Pancreas (tissue), 10 donors: Measurements from ENCODE around the gene APOO. TPM values are rescaled to one million over a fixed set of nuclear protein-coding genes. Genes with fewer than 3 reads are reported as not detected.
A peak's percentile ranks its signal among the peaks of the same experiment; 100 is the strongest.

ENCODE experiments used
- ATAC-seq, 4 donors: fragments of 200-7000 bp; cut with Tn5 transposase; one replicate each; pipeline versions ENCODE4 v1.8.0 to v1.9.1; 2020; ENCODE audit warnings: mild to moderate bottlenecking in 4 of 4, moderate library complexity in 4 of 4
- DNase-seq, 6 donors: peaks; one replicate each; pipeline ENCODE4 v3.0.0-alpha.2; 2020
- FAIRE-seq: peaks from 2 replicates; lab custom pipeline; 2012; peaks lifted over from hg19 to GRCh38; lab: Jason Lieb, UNC
- H3K27ac ChIP-seq, 4 donors: fragments of 200-600 bp; sonication (generic); 1 replicate in 3 of 4; 2 replicates in 1 of 4; pipeline versions ENCODE4 v1.5.0 to v1.8.0; 2020
- H3K27me3 ChIP-seq, 4 donors: fragments of 200-600 bp; one replicate each; pipeline ENCODE4 v1.8.0; 2021
- H3K36me3 ChIP-seq, 3 donors: fragments of 200-600 bp; sonication (generic) in 1 of 3; one replicate each; pipeline versions ENCODE4 v1.5.0 to v1.8.0; 2020 to 2021
- H3K4me1 ChIP-seq, 3 donors: fragments of 200-600 bp; one replicate each; pipeline ENCODE4 v1.8.0; 2021
- H3K4me3 ChIP-seq, 4 donors: fragments of 200-600 bp; sonication (generic) in 2 of 4; one replicate each; pipeline versions ENCODE4 v1.5.0 to v1.8.0; 2020 to 2021
- H3K9me3 ChIP-seq, 4 donors: fragments of 200-600 bp; one replicate each; pipeline ENCODE4 v1.8.0; 2021
- CTCF ChIP-seq, 4 donors: fragments of 200-600 bp; sonication (generic) in 3 of 4; IDR thresholded peaks; one replicate each; pipeline versions ENCODE4 v1.5.0 to v1.8.0; 2021; ENCODE audit warnings: antibody characterized with exemption in 4 of 4
- WGBS, 2 donors: extraction: QIAGEN DNeasy Blood & Tissue Kit; methylation state at CpG; one replicate each; pipeline ENCODE4 v1.1.7; 2013; 5-methylcytosine and 5-hydroxymethylcytosine counted together
- intact Hi-C, 3 donors: fragments of 100-400 bp; cut with DNase I; formaldehyde crosslinking; loops; one replicate each; pipeline versions ENCODE4 v1.11.1 to v1.14.2; 2022
- polyA plus RNA-seq, 2 donors: library from polyadenylated mRNA; stranded (reverse); fragments of 200-250 nt; gene quantifications; one replicate each; pipeline ENCODE4 v1.2.3, GENCODE V29; 2013
- total RNA-seq, 6 donors: library from RNA; stranded (reverse); fragmentation: NEBNext Ultra II Directional in 4 of 6; extraction: Animal tissue kit (Norgen Biotek cat#: 25700) in 4 of 6; gene quantifications; one replicate each; pipeline versions ENCODE4 v1.2.1 to v1.2.4, GENCODE V29; 2021 to 2023
- donor health status: healthy with polysubstance abuse.
- donor health status: DM: no; HTN: no; CAD: no; lungs with moderate emphysema.
- donor health status: DM: no; HTN: no; CAD: no.
- donor health status: control.
- donor health status: control.
- donor health status: Bipolar disorder and iron deficiency.
- donor health status: DM: yes; HTN: yes; CAD: no.
- donor health status: DM: no; HTN: no; CAD: no.
- donor health status: DM: no; HTN: no; CAD: no.
- donor health status: DM: yes; HTN: yes; CAD: no.

APOO gene
- total and polyA plus RNA-seq, 8 donors, result 4.8 to 16.9 (median 8.9) TPM

- no peak overlapping the region for H3K4me3 ChIP-seq
- TF ChIP-seq CTCF (IDR thresholded peaks at IDR 0.05), result no peak
- WGBS, 2 donors, result 80 to 95% methylated on average over 4 of the region's 4 CpGs
- FAIRE-seq (no peak), ATAC-seq (no peak), DNase-seq (no peak)
- H3K4me1 ChIP-seq, result no peaks in the 10 kb centered on the region
- H3K27me3 ChIP-seq, result no peaks in the 10 kb centered on the region
- intact Hi-C loops, result no loop called here
- H3K9me3 ChIP-seq, result no peaks in the 10 kb centered on the region
- H3K27ac ChIP-seq, result no peak overlapping the region
- no peaks in the 10 kb centered on the region for H3K36me3 ChIP-seq
Measured at GRCh38 chrX:23926015-23926414, 18.3 kb upstream of the APOO start.

GRCh38 chrX:23919706-23920320 is 12.1 kb upstream of the APOO start:
- intact Hi-C loops, result no loop called here

DNA sequence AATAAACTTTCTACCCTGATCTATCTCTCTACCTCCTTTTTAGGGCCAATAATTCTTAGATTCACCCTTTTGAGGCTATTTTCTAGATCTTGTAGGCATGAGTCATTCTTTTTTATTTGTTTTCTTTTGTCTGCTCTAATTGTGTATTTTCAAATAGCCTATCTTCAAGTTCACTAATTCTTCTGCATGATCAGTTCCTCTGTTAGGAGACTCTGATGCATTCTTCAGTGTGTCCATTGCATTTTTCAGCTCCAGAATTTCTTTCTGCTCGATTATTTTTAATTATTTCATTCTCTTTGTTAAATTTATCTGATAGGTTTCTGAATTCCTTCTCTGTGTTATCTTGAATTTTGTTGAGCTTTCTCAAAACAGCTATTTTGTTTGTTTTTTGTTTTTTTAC is 11.4 kb upstream of the APOO start:
- WGBS, 2 donors, result 57 to 64% methylated on average over 1 of the region's 1 CpG
- H3K36me3 ChIP-seq, result no peaks in the 10 kb centered on the region
- intact Hi-C loops, result no loop called here

More at GRCh38 chrX:23919706-23920320, 12.1 kb upstream of the APOO start:
- no peak for ATAC-seq
- no peaks in the 10 kb centered on the region for H3K9me3 ChIP-seq
- no peak for DNase-seq
- no peak for FAIRE-seq
- H3K27me3 ChIP-seq, result no peaks in the 10 kb centered on the region
- H3K4me3 ChIP-seq, result no peak overlapping the region
- no peaks in the 10 kb centered on the region for H3K36me3 ChIP-seq
- H3K27ac ChIP-seq, result no peak overlapping the region
- no peak for TF ChIP-seq CTCF (IDR thresholded peaks at IDR 0.05)
- 59 to 69% methylated on average over 9 of the region's 9 CpGs for WGBS, 2 donors
- no peaks in the 10 kb centered on the region for H3K4me1 ChIP-seq

GRCh38 chrX:23911126-23911835 is 3.5 kb upstream of the APOO start:
- Histone ChIP-seq H3K36me3 (no peaks in the 10 kb centered on the region), H3K4me3 (no peak overlapping the region), H3K9me3 (no peaks in the 10 kb centered on the region), H3K27me3 (peaks cover 0 to 4% (median 0%) of the 10 kb centered on the region in 4 donors), H3K27ac (no peak overlapping the region), H3K4me1 (peaks cover 0 to 2% (median 0%) of the 10 kb centered on the region in 3 donors)
- 62 to 75% methylated on average over 5 of the region's 5 CpGs for WGBS, 2 donors
- ATAC-seq (no peak), DNase-seq (no peak), FAIRE-seq (no peak)
- intact Hi-C loops, result no loop called here
- TF ChIP-seq CTCF (IDR thresholded peaks at IDR 0.05), result no peak

More for the DNA sequence above, 11.4 kb upstream of the APOO start:
- no peak for TF ChIP-seq CTCF (IDR thresholded peaks at IDR 0.05)
- H3K4me1 ChIP-seq, result no peaks in the 10 kb centered on the region
- no peak overlapping the region for H3K4me3 ChIP-seq
- no peaks in the 10 kb centered on the region for H3K9me3 ChIP-seq
- H3K27me3 ChIP-seq, result no peaks in the 10 kb centered on the region
- peak; percentile 26 for FAIRE-seq
- no peak for ATAC-seq
- DNase-seq, result no peak
- no peak overlapping the region for H3K27ac ChIP-seq
